Measurements from ENCODE around the gene CENPA.

DNA sequence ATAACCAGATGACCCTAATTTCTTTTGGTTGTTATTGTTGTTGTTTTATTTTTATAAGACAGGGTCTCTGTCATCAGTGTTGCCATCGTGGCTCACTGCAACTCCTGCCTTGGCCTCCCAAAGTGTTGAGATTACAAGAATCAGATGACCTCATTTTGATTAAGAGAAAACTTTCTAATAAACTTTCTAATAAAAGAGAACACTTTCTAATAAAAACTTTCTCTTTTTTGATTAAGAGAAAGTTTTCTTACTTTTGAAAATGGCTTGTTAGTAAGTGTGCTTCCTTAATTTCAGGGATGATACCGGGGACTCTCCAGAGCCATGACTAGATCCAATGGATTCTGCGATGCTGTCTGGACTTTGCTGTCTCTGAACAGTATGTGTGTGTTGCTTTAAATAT lies 7.7 kb downstream of the CENPA start:
- TF ChIP-seq, protein P1, sequence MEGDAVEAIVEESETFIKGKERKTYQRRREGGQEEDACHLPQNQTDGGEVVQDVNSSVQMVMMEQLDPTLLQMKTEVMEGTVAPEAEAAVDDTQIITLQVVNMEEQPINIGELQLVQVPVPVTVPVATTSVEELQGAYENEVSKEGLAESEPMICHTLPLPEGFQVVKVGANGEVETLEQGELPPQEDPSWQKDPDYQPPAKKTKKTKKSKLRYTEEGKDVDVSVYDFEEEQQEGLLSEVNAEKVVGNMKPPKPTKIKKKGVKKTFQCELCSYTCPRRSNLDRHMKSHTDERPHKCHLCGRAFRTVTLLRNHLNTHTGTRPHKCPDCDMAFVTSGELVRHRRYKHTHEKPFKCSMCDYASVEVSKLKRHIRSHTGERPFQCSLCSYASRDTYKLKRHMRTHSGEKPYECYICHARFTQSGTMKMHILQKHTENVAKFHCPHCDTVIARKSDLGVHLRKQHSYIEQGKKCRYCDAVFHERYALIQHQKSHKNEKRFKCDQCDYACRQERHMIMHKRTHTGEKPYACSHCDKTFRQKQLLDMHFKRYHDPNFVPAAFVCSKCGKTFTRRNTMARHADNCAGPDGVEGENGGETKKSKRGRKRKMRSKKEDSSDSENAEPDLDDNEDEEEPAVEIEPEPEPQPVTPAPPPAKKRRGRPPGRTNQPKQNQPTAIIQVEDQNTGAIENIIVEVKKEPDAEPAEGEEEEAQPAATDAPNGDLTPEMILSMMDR (IDR thresholded peaks at IDR 0.05): no peak
- TF ChIP-seq POLR2A (IDR thresholded peaks at IDR 0.05): no peak
